ENCODE data around the gene MAD1L1. TPM values are rescaled to one million over a fixed set of nuclear protein-coding genes. Genes with fewer than 3 reads are reported as not detected.

The MAD1L1 gene
- total and polyA plus RNA-seq, 2 of the 4 experiments (the other 2 are of a cell fraction) = 29.0 to 40.9 TPM

GRCh38 chr7:1926908-1927306 lies 305.8 kb downstream of the MAD1L1 start:
- Histone ChIP-seq H3K79me1 (ENCODE audit: low read depth in 1 of 2, low read length in 2 of 2) (peaks cover 0 to 9% of the 10 kb centered on the region in 2 experiments; a peak in 2 of 4 replicates), H3K18ac (ENCODE audit: low read depth, low read length) (no peak overlapping the region), H3K23ac (ENCODE audit: low read depth, low read length) (no peak overlapping the region), H3K27me3 (ENCODE audit: control insufficient read depth, insufficient read depth, low read length) (no peaks in the 10 kb centered on the region), H2BK15ac (ENCODE audit: low read depth, low read length) (no peak overlapping the region), H3K27ac (ENCODE audit: insufficient read depth, low read length) (no peak overlapping the region), H3K56ac (ENCODE audit: extremely low read depth, insufficient read depth, low read length) (no peak overlapping the region), H4K5ac (ENCODE audit: low read depth, low read length) (no peak overlapping the region), H3K9me3 (ENCODE audit: control insufficient read depth, insufficient read depth, low read length) (no peaks in the 10 kb centered on the region), H3K4me3 (ENCODE audit: insufficient read depth, low read depth, low read length) (no peak overlapping the region), H4K20me1 (ENCODE audit: insufficient read depth, low read length) (no peaks in the 10 kb centered on the region; the same call in 1 of the 2 replicates), H3K14ac (replicated peaks; ENCODE audit: low read depth, low read length) (no peak overlapping the region), H2AK9ac (replicated peaks; ENCODE audit: low read depth, low read length, poor library complexity) (no peak overlapping the region), H3K9ac (ENCODE audit: low read depth, low read length) (no peak overlapping the region), H3K4me2 (ENCODE audit: low read depth, low read length) (no peak overlapping the region), H2AK5ac (ENCODE audit: low read depth, low read length) (no peak overlapping the region), H2BK20ac (ENCODE audit: low read depth, low read length) (no peak overlapping the region), H3K9me1 (ENCODE audit: insufficient read depth, low read length) (no peaks in the 10 kb centered on the region), H4K8ac (ENCODE audit: low read depth in 2 of 2, low read length in 2 of 2) (no peak overlapping the region), H2BK120ac (ENCODE audit: low read depth, low read length) (no peak overlapping the region), H3K36me3 (ENCODE audit: control insufficient read depth, insufficient read depth, low read length) (no peaks in the 10 kb centered on the region), H2AFZ (replicated peaks; ENCODE audit: low read length, poor library complexity) (no peak overlapping the region), H3K4ac (ENCODE audit: low read depth, low read length) (no peak overlapping the region), H4K91ac (ENCODE audit: insufficient read depth, low read depth, low read length) (no peak overlapping the region), H3K4me1 (ENCODE audit: control insufficient read depth, insufficient read depth, low read length) (peaks cover 4% of the 10 kb centered on the region), H2BK5ac (ENCODE audit: low read depth, low read length, poor library complexity, severe bottlenecking) (no peak overlapping the region)
- in situ Hi-C loops (cut with MboI; ENCODE audit: low sequenced_read_pairs) = no loop called here
- no TSS peak for BruUV-seq (replicated peaks)
- TF ChIP-seq FOS (IDR thresholded peaks at IDR 0.05; ENCODE audit: low read depth, low read length) = no peak
- TF ChIP-seq NFE2L2 (IDR thresholded peaks at IDR 0.05; ENCODE audit: low read depth, low read length) = no peak
- no peak for TF ChIP-seq ELK1 (IDR thresholded peaks at IDR 0.05; ENCODE audit: borderline replicate concordance, low read depth, low read length)
- TF ChIP-seq CHD1 (IDR thresholded peaks at IDR 0.05; ENCODE audit: low read depth, low read length) = no peak
- no peak for TF ChIP-seq MAZ (IDR thresholded peaks at IDR 0.05; ENCODE audit: borderline replicate concordance, low read depth, low read length)
- TF ChIP-seq MAFK (IDR thresholded peaks at IDR 0.05; ENCODE audit: low read depth, low read length) = no peak
- no peak for TF ChIP-seq BHLHE40 (IDR thresholded peaks at IDR 0.05; ENCODE audit: low read depth, low read length)
- no peak for TF ChIP-seq MXI1 (IDR thresholded peaks at IDR 0.05; ENCODE audit: borderline replicate concordance, low read depth, low read length)
- no peak for TF ChIP-seq RAD21 (IDR thresholded peaks at IDR 0.05; ENCODE audit: low read length)
- TF ChIP-seq CTCF (conservative IDR thresholded peaks at IDR 0.05; ENCODE audit: low read depth, low read length) = no peak
- TF ChIP-seq POLR2A (IDR thresholded peaks at IDR 0.05; ENCODE audit: low read depth, low read length) = no peak
- TF ChIP-seq CEBPB (IDR thresholded peaks at IDR 0.05; ENCODE audit: low read depth, low read length) = no peak
- no peak for TF ChIP-seq RFX5 (IDR thresholded peaks at IDR 0.05; ENCODE audit: low read depth, low read length)
- TF ChIP-seq RCOR1 (IDR thresholded peaks at IDR 0.05; ENCODE audit: insufficient replicate concordance, low read length) = no peak
- TF ChIP-seq USF2 (IDR thresholded peaks at IDR 0.05; ENCODE audit: low read depth, low read length) = no peak
- no peak for TF ChIP-seq SMC3 (IDR thresholded peaks at IDR 0.05; ENCODE audit: low read depth, low read length)
- ChIA-PET CTCF (no interaction called here), POLR2A (ENCODE audit: unreplicated experiment) (no interaction called here)
- dilution Hi-C loops (cut with HindIII; ENCODE audit: low sequenced_read_pairs, unreplicated experiment) = no loop called here
- no peak for ATAC-seq (ENCODE audit: low read depth)
- DNase-seq = no peak
- 68% methylated on average over 2 of the region's 5 CpGs; no CpG with 5 or more reads in 1 of the 2 experiments for WGBS, 2 experiments (ENCODE audit: extremely low coverage in 2 of 2, insufficient read length in 1 of 2)
- intact Hi-C loops (cut with micrococcal nuclease) = no loop called here
